ENCODE data around the gene NANOS3. TPM values are rescaled to one million over a fixed set of nuclear protein-coding genes. Genes with fewer than 3 reads are reported as not detected.

Gene NANOS3
- total RNA-seq, 1 donor from 2014 or later = 10.5 TPM

DNA sequence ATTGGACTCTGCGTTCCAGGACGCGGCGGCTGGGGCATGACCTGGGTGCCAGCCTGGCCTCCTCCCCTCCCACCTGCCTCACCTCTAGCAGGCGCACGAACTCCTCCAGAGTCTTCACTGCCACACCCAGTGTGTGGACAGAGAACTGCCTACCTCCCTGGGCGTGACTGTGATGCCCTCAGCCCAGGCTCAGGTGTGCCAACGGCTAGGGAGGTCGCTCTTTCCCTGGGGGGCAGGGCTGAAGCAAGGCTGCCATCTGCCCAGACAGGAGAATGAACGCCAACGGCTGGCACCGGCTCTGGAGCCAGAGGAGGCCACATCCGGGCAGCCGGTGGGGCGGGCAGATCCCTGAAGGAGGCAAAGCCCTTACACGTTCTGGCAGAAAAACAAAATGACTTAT lies 11.3 kb downstream of the NANOS3 start:
- Mint-ChIP-seq H3K4me3 (ENCODE audit: low read depth) (no peak overlapping the region), H3K36me3 (ENCODE audit: insufficient read depth) (no peaks in the 10 kb centered on the region), H3K4me1 (ENCODE audit: low read depth) (no peaks in the 10 kb centered on the region), H3K27me3 (no peaks in the 10 kb centered on the region), H3K27ac (no peak overlapping the region), H3K9me3 (ENCODE audit: low read depth) (no peaks in the 10 kb centered on the region)
- TF ChIP-seq, protein P1, sequence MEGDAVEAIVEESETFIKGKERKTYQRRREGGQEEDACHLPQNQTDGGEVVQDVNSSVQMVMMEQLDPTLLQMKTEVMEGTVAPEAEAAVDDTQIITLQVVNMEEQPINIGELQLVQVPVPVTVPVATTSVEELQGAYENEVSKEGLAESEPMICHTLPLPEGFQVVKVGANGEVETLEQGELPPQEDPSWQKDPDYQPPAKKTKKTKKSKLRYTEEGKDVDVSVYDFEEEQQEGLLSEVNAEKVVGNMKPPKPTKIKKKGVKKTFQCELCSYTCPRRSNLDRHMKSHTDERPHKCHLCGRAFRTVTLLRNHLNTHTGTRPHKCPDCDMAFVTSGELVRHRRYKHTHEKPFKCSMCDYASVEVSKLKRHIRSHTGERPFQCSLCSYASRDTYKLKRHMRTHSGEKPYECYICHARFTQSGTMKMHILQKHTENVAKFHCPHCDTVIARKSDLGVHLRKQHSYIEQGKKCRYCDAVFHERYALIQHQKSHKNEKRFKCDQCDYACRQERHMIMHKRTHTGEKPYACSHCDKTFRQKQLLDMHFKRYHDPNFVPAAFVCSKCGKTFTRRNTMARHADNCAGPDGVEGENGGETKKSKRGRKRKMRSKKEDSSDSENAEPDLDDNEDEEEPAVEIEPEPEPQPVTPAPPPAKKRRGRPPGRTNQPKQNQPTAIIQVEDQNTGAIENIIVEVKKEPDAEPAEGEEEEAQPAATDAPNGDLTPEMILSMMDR (IDR thresholded peaks at IDR 0.05; ENCODE audit: unreplicated experiment) = no peak
- no peak for DNase-seq (ENCODE audit: low spot score, unreplicated experiment)

DNA sequence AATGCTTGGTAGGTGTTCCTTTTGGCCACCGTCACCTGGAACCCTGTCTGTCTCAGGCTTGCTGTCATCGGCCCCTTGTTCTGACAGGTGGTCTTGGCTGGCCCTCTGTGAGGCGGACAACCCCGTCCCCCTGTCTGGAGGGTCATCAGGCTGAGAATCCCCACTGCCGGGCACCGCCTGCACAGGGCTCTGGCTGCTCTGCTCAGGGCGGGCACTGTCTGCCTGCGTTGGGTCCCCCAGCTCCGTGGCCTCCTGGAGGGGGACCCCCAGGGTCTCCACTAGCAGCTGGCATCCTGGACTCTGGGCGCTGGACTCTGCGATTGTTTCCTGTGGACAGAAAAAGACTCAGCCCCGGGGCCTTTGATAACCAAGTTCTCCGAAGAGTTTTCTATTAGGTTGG lies 13.2 kb downstream of the NANOS3 start:
- Mint-ChIP-seq H3K9me3 (ENCODE audit: low read depth) (no peaks in the 10 kb centered on the region), H3K4me1 (ENCODE audit: low read depth) (no peaks in the 10 kb centered on the region), H3K27ac (no peak overlapping the region)

DNA sequence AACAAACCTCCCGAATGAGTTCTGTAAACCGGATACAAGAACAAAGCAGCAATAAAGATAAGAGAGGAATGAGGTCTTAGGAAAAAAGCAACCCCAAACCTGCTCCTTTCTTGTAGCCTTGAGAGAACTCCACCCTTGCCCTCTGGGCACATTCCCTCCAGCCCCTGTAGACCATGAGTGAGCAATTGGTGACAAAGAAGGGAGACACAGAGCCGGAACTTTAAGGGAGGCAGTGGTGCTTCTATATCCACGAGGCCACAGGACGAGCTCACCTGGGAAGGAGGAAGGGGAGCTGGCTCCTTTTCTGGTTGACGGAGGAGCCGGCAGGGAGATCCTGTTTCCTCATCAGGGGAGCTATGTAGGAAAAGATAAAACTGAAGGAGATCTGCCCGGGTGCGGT lies 15.9 kb downstream of the NANOS3 start:
- no peak for DNase-seq (ENCODE audit: low spot score, unreplicated experiment)
- no peaks in the 10 kb centered on the region for H3K4me1 Mint-ChIP-seq (ENCODE audit: low read depth)
- TF ChIP-seq, protein P1 (IDR thresholded peaks at IDR 0.05; ENCODE audit: unreplicated experiment) = no peak
- H3K36me3 Mint-ChIP-seq (ENCODE audit: insufficient read depth) = no peaks in the 10 kb centered on the region
- no peak overlapping the region for H3K4me3 Mint-ChIP-seq (ENCODE audit: low read depth)
- no peaks in the 10 kb centered on the region for H3K9me3 Mint-ChIP-seq (ENCODE audit: low read depth)
- no peaks in the 10 kb centered on the region for H3K27me3 Mint-ChIP-seq
- H3K27ac Mint-ChIP-seq = no peak overlapping the region

More for the DNA sequence above, 13.2 kb downstream of the NANOS3 start:
- Mint-ChIP-seq H3K36me3 (ENCODE audit: insufficient read depth) (no peaks in the 10 kb centered on the region), H3K4me3 (ENCODE audit: low read depth) (no peak overlapping the region), H3K27me3 (no peaks in the 10 kb centered on the region)
- TF ChIP-seq, protein P1 (IDR thresholded peaks at IDR 0.05; ENCODE audit: unreplicated experiment) = no peak
- DNase-seq (ENCODE audit: low spot score, unreplicated experiment) = no peak

DNA sequence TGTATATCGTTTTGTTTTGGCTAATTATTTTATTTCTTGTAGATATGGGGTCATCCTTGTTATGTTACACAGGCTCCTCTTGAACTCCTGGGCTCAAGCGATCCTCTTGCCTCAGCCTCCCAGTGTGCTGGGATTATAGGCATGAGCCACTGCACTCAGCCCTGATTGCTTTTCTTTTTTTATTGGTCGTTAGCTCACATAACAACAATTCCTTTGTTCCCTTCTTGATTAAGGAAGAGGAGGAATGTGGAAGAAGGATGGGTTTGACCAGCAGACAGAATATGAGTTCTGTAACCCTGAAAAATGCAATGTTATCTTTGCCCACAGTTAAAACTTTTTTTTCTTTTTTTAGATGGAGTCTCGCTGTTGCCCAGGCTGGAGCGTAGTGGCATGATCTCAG lies 17.6 kb downstream of the NANOS3 start:
- no peaks in the 10 kb centered on the region for H3K9me3 Mint-ChIP-seq (ENCODE audit: low read depth)
- H3K27ac Mint-ChIP-seq = no peak overlapping the region
- H3K4me3 Mint-ChIP-seq (ENCODE audit: low read depth) = no peak overlapping the region
- H3K27me3 Mint-ChIP-seq = no peaks in the 10 kb centered on the region
- TF ChIP-seq, protein P1 (IDR thresholded peaks at IDR 0.05; ENCODE audit: unreplicated experiment) = no peak
- no peaks in the 10 kb centered on the region for H3K4me1 Mint-ChIP-seq (ENCODE audit: low read depth)
- no peaks in the 10 kb centered on the region for H3K36me3 Mint-ChIP-seq (ENCODE audit: insufficient read depth)
- no peak for DNase-seq (ENCODE audit: low spot score, unreplicated experiment)

DNA sequence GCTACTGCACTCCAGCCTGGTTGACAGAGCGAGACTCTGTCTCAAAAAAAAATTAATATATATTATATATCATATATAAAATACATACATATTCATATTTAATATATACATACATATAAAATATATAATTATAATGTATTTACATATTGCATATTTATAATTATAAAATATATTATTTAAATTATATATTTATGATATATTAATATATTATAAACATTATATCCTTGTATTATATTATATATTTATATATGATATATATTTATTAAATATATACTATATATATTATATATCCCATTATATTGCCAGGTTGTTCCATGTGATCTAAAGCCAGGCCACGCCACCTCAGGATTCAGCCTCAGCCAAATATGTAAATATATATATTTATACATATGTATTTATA lies 19.3 kb downstream of the NANOS3 start:
- no peak overlapping the region for H3K4me3 Mint-ChIP-seq (ENCODE audit: low read depth)
- H3K4me1 Mint-ChIP-seq (ENCODE audit: low read depth) = no peaks in the 10 kb centered on the region
- H3K9me3 Mint-ChIP-seq (ENCODE audit: low read depth) = no peaks in the 10 kb centered on the region
- H3K27me3 Mint-ChIP-seq = no peaks in the 10 kb centered on the region
- no peaks in the 10 kb centered on the region for H3K36me3 Mint-ChIP-seq (ENCODE audit: insufficient read depth)
- no peak overlapping the region for H3K27ac Mint-ChIP-seq
- TF ChIP-seq, protein P1 (IDR thresholded peaks at IDR 0.05; ENCODE audit: unreplicated experiment) = no peak
- no peak for DNase-seq (ENCODE audit: low spot score, unreplicated experiment)

All from progenitor cell of endocrine pancreas (in vitro differentiated cells).